GM19452 (cell line): Measurements from ENCODE around the gene TNS1.

Experiments
- ATAC-seq: cut with Tn5 transposase; IDR thresholded peaks from one replicate; pipeline ENCODE4 v1.9.1; 2021; ENCODE audit not compliant: unreplicated experiment

Gene TNS1

DNA sequence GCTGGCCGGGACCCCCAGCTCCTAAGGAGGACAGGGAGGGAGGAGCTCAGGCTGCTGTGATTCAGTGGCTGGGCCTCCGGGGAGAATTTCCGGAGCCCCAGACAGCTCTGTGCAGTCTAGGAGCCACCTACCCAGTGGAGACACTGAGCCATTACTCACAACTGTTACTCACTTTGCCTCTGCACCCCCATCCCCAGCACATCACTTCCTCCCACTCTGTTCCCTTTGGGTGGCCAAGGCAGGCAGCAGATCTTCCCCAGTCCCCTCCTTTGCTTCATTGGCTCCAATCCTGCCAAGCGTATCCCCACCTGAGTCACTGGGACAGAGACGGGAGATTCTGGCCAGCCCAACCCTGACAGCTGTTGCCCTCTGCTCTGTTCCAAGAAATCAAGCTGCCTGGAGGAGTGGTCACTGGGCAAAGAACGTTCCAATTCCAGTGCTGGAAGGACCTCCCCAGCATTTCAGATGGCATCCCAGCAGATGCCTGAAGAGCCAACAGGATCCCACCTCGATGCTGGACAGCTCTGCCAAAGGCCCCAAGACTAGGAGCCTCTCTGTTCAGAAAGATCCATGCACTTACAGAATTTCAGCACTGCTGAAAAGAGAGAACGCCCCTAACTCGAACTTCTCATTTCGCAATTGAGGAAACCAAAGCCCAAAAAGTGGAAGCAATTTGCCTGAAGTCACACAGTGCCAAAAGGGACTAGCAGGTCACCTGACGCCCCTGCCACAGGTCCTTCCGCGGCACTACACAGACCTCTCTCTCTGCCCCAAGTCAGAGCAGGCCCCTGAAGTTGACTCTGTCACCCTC is 68.3 kb downstream of the TNS1 start:
- no peak for ATAC-seq

DNA sequence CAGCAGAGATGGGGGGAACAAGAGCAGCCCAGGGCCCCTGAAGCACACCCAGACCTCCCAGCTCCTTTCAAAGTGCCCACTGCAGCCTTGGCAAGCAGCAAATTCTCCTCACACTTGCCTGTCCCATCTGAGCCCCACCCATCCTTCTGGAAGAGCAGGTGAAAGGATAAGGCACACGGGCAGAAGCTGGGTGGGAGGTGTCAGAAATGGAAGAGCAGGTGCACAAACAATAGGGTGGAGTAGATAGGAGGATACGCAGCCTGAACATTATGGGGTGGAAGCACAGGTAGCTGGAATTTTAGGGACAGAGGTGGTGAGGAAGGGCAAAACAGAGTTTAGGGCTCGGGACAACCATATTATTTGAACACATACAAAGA is 69.2 kb downstream of the TNS1 start:
- ATAC-seq: no peak

DNA sequence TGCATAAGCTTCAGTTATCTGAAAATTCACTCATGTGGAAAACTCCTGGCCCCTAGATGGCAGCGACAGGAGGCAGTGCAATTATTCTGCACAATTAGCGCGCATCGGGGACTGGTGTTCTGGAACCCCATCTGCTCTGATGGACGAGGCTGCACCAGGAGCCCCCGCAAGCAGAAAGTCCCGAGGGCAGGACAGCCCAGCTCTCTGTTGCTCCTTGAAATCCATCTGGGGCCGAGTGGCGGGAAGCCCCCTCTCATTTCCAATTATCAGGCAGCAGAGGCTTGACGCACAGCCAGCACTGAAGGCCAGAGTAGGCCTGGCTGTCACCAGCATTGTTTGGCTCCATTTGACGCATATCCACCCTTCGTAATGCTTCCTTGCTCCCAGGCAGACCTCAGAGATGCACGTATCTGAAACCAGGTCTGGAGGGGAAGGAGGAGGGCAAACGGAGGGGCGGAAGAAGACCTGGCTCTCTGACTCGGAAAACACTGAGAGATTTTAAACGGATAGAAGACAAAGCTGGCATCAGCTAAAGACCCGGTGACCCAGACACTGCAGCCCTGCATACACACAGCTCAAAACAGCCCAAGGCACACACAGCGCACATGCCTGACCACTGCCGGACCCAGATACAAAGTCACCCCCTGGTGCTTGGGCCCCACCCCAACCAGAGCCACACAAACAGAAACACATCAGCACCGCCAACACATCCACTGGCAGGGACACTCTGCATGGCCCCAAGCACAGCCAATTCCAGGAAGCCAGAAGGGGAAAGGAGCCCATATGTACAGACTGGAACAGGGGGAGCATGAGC is 69.8 kb downstream of the TNS1 start:
- no peak for ATAC-seq

DNA sequence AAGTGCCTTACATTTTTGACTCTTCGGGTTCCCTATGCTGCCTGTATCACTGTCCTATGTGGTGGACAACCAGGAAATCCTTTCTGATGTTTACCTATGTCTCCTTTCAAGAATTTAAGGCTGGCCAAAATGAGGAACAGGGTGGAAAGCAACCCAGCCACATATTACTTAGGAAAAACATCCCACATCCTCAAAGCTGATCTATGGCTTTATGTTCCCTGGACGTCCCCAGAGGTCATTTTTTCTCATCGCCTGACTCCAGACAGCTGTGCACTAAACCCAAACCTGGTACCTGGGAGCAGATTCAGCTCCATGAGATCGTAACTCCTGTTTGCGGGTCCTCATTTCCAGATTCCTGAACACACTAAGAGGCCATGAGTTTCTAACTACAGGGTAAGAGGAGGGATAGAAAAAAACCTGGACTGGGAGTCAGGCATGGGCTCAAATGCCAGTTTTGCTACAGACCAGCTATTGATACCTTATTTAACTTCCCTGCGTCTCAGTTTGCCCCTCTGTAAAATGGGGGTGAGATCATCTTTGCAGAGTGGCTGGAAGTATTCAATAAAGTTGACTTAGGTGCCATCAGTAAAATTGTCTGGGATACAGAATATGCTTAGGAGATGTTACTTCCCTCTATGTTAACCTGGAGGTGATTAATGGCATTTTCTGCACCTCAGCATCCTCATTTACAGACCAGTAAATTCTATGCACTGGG is 70.8 kb downstream of the TNS1 start:
- no peak for ATAC-seq

DNA sequence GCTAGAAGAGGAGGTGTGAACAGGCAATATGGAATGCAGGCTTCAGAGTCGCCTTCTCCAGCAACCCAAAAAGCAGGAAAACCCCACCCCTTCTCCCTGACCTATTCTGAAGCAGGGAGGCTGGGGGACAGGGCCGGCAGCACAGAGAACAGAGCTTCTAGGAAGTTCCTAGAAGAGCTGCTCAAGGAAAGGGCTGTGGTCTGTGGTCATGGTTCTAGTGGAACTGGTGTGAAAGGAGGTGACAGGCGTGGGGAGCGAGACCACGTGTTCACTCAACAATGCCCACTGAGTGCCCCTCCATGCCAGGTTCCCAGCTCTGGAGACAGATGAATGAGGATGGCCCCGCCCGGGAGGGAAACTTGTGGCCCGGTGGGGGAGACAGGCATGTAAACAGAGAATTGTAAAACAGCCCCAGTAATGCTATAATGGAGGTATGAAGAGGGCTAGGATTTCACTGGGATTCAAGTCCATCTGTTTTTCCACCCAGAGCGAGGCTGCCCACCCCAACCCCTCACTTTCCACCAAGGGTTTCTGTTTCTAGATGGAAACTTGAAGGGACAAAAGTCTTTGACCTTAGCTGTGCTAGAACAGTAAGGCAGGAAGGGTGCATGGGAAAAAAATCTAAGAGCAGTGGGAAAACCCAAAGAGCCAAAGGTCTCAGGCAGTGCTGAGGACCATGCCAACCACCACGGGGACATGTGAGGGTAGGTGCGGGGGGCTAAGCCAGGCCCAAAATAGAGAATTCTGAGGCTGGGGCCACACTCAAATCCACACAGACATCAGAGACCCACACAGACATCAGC is 71.8 kb downstream of the TNS1 start:
- ATAC-seq: no peak

DNA sequence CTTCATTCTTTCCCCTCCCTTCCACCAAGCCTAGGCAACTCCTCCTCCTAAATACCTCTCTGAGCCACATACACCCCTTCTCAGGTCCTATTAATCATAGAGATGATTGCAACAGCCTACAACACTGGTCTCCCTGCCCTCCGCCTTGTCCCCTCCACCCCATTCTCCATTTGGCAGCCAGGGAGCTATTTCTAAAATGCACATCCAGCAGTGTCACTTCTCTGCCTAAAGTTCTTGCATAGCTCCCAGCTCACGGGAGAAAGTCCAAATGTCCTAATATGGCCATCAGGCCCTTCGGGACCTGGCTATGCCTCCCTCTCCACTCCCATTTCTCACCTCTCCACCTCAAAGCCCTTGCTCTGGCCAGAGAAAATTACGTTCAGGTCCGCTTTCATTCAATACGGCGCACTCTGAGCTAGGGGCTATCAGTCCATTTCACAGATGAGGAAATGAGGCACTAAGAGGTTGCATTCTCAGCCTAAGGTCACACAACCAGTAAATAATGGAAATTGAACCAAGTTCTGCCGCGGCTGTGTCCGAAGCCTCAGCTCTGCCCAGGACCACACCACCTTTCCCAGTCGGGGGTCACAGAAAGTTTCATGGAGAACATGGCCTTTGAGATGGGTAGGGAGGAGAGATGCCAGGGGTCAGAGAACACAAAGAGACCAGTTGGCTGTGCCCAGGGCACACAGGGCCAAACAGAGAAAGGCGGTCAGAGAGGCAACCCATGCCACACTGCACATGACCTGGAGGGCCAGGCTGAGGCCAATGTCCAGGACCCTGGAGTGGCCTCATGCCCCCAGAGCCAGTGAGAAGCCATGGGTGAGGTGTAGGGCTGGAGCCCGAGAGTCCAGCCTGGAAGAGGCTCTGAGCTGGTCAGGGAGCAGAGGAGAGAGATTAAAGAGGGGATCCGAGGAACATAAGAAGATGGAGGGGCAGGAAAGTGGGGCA is 72.8 kb downstream of the TNS1 start:
- no peak for ATAC-seq

DNA sequence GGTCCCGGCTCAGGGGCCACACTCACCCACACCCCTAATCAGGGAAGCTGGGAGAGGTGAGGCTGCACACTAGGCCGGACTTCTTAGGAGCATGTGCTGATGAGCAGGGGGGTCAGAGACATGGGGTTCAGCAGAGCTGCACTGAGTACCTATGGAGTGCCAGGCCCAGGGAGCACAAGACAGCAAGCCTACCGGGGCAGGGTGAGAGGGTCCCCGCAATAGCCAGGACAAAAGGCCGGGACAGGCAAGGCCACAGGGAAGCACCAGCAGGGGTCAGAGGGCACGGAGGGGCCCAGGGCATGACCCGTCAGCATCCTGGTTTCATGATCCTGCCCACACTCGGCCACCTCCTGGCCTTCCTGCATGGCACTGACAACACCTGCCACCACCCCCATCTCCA is 73.5 kb downstream of the TNS1 start:
- ATAC-seq: no peak

DNA sequence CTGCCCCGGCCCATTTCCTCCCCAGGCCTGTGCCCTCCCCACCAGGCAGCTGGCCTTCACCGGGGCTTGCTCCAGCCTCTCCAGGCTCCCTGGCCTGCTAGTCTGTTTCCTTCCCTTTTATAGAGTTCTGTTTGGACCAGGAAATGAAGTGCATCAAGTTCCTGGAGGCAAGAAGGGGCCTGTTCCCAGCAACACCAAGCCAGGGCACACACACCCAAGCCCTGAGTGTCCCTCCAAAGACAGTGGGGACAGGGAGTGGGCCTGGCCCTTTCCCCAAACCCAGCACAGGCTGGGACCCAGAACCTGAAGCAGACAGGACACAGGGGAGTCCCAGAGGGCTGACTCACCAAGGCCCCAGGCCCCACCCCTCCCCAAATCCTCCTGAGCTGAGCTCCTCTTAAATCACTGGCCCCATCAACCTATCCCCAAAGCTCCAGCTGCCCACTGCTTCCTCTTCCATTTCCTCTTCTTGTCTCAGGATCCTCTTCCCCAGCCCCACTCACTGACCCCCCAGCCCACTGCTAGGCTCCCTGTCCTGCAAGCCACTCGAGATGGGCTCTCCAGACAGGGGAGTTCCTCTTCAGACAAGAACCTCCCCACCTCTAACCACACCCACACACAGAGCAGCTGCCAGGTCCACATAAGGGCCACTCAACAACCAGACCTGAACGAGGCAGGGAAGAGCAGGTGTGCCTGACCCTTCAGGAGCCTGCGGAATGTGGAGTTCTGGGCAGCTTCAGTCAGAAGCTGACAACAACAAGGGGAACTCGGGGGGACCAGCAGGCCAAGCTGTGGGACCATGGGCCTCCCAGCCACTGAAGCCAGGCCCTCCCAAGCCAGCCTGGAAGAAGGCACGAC is 74.2 kb downstream of the TNS1 start:
- no peak for ATAC-seq

DNA sequence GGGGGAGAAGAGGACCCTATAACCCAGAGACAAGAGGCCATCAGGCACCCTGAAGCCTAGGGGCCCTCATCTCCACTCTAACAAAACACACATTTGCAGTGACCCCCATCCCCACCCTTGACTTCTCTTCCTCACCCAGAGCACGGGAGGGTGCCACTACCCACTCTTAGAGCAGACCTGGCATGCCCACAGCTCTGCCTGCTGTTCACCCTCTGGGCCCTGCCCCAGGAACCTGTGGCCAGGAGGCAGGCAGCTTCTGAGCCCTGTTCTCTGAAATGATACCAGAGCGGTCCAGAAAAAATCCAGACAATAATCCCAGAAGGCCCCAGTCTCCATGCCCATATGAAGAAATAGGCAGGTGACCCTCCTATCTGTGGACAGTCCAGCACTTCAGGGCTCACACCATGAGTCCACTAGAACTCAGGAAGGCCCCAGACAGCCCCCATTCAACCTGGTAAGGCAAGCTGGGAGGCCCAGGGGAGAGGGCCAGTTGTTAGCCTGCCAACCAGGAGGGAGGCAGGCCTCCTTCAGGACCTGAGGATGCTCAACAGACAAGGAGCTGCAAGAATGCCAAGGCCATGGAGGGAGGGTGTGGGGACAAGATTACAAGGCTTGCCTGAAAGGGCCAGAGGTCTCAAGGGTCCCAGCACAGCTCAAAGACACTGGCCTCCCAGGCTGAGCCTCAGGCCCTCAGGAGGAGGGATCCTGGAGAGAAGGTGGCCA is 75.0 kb downstream of the TNS1 start:
- no peak for ATAC-seq

DNA sequence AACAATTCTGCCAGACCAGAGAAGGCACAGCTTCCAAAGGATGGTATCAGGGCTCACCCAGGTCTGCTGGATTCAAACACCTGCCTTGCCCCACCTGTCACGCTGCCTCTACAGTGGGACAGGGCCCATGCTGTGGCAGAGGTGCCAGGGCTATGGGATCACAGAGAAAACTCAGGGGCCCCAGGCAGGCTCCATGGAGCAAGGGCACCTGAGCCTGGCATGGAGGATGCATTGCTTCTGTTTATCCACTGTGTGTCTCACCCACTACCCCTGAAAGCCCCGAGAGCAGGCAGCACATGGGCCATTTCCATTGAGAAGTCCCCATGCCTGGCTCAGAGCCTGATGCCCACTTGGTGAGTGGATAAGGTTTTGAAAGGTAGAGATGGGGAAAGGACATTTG is 76.0 kb downstream of the TNS1 start:
- ATAC-seq: no peak

DNA sequence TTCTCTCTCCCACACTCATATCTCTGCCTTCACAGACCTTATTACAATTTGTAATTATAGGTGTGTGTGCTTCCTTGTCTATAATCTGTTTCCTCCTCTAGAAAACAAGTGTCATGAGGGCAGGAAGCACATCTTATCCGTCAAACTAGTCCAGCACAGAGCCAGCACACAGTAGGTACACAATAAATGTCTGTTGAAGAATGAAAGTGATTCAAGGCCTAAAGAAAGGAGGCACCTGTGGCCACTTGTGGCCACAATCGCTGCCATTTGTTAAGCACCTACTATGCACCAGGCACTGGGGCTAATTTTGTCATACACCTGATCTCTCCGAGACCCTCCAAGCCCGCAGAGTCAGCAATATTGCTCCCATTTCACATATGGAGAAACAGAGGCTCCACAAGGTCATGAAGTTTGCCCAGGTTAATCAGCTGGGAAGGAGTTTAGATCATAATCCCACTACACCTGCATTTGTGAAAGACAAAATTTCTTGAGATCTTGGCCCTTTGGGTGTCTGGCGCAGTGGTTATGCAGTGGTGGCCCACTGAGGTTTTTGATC is 78.4 kb downstream of the TNS1 start:
- no peak for ATAC-seq

DNA sequence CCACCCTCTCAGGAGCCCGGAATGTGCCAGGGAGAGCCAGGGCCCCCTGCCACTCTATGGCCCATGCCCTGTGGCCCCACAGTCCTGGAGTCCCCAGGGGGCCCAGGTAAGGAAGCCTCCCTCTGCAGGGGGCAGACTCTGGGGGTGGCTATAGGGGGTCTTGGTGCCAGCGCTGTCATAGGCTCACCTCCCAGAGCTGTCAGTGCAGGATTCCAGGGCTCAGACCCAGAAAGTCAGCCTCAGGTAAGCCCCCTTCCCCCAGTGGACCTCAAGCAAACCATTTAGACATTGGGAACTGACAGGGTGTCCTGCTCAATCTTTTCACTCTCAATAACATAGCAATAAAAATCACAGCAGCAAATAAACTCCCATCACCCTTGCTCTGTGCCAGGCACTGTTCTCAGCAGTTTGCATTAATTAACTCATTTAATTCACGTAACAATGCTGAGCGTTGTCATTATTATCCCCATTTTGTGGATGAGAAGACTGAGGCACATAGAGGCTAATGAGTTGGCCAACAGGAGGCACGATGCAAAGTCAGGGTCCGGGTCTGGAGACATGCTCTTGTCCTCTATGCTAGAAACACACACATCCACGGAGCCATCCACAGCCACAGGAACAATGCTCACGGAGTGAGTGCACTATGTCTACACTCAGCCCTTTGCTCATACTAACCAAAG is 79.6 kb downstream of the TNS1 start:
- no peak for ATAC-seq

DNA sequence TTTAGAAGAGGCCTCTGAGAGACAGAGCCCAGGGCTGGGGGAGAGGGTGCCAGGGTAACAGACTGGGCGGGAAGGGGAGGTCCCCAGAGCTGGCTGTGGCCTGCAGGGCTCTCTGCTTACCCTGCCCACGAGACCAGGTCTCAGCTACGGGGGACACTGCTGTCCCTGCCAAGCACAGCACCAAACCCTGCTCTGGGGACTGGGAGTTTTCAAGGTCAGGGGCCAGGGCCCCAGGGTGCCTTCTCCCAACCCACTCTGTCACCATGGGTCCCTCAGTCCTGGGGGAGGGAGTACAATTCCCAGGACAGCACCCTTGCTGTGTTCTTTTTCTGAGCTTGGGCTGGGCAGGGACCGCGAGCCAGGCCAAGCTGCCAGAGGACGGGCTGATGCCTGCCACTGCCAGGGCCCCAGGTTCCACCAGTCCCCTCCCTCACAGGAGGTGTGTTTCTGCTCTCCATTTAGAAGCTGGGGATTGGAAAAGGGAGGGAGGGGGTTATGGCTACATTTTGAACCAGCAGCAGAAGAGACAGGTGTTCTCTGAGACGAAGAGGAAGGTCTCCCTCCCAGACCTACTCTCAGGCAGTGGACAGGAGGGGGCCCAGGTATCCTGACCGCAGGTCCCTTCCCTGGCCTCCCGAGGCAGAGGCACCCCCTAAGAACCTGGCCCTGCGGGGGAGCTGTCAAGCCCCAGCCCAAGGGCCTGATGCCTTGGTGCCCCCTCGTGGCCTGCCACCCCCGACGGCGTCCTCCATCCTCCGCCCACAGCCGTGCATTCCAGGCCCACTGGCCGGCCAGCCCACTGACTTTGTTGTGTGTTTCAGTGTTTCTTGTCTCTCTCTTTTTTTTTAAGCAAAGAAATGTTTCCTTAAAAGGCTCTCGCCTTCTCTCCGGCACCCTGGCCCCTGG is 80.4 kb downstream of the TNS1 start:
- ATAC-seq: no peak

DNA sequence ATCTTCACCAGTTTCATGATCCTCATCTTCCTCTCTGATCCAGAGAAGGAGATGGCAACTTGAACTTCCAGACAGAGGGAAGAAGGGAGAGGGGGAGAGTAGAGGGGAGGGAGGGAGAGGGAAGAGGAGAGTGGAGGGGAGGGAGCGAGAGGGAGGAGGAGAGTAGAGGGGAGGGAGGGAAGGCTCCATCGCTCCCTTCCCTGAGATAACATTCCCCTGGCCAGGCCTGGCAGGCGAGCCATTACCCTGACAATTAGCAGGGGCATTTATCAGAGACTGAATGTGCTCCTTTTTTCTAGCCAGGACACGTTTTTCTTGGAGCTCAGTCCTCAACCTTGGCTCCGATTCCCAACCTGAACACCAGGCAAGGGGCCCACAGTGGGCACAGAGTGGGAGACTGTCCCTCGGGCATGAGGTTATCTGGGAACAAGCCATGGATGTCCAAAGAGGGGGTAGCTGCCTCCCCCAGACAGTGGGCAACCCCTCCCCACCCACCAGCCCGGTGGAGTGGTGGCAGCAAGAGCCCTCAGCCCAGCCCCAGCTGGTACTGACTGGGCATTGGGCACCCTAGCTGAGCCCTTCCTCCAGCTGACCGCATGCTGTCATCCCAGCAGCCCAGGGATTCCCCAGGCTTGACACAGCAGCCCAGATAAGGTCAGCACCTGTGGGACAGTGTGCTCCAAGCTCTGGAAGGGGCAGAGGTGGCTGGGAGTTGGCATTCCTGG is 81.8 kb downstream of the TNS1 start:
- ATAC-seq: no peak

DNA sequence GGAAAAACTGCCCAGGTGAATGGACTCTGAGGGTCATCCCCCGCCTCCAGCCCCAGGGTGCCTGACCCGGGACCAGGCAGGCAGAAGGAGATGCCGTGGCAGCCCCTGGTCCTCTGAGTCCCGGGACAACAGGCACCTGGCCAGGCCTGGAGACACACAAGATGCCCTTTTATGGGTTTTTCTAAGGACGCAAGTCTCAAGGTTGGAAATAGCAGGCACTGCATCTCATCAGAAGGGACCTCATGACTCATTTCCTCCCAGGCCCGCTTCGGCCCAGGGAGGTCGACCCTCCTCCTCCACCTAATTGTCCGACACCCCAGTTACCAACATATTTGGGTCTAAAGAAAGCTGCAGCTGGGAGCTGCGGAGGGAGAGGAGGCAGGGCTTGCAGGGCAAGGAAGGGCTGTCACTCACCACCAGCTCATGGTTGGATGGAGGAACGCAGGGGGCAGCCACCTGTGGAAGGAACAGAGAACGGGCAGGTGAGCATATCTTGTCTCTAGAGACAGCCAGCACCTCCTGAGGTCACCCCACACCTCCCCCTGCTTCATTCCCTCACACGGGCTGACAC is 82.9 kb downstream of the TNS1 start:
- ATAC-seq: no peak
